GM12892 (cell line): ENCODE data around the gene FOXA2.
"Not testable (repeated sequence)": the region's sequence is repeated elsewhere in the genome, so short reads cannot be mapped to it uniquely, and the experiment has no call there.

Experiments used
- POLR2A ChIP-seq: IDR thresholded peaks from 2 replicates; pipeline ENCODE4 v1.6.1; 2011; ENCODE audit warnings: low read depth, low read length, control low read depth
- POLR2AphosphoS5 ChIP-seq: IDR thresholded peaks from 2 replicates; pipeline ENCODE4 v1.6.1; 2011; ENCODE audit warnings: low read depth, low read length, control low read depth

DNA sequence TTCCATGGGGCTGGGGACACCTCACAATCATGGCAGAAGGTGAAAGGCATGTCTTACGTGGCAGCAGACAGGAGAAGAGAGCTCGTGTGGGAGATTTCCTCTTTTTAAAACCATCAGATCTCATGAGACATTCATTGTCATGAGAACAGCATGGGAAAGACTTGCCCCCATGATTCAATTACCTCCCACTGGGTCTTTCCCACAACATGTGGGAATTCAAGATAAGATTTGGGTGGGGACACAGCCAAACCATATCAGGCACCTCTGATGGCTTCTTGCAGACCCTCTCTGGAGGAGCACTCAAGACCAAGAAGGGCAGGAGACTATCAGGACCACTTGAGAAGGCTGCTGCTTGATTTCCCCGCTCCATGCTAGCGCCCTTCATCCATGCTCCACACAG lies 33.9 kb downstream of the FOXA2 start:
- TF ChIP-seq POLR2AphosphoS5, POLR2A: not testable (repeated sequence)
